NB4 (cell line): ENCODE data around the gene MAML2.

Experiments used
- CTCF ChIP-seq: IDR thresholded peaks from one replicate; pipeline ENCODE4 v1.5.1; 2012; ENCODE audit warnings: low read depth, low read length
- POLR2A ChIP-seq: IDR thresholded peaks from 2 replicates; pipeline ENCODE4 v1.6.1; 2011; ENCODE audit warnings: mild to moderate bottlenecking; ENCODE audit not compliant: insufficient read length; ENCODE audit errors: extremely low read depth

GRCh38 chr11:96124155-96124554 is 218.8 kb downstream of the MAML2 start:
- TF ChIP-seq CTCF (no peak), POLR2A (no peak)
